ENCODE data around the gene NEURL2. TPM values are rescaled to one million over a fixed set of nuclear protein-coding genes. Genes with fewer than 3 reads are reported as not detected.
"Not testable (repeated sequence)": the region's sequence is repeated elsewhere in the genome, so short reads cannot be mapped to it uniquely, and the experiment has no call there.

NEURL2 gene
- total and polyA plus RNA-seq, 4 donors, result 3.7 to 14.5 (median 5.2) TPM

GRCh38 chr20:45902199-45902701 is 11.2 kb upstream of the NEURL2 start:
- no peaks in the 10 kb centered on the region for H3K27me3 ChIP-seq (ENCODE audit: control insufficient read depth in 4 of 4, insufficient read depth in 4 of 4, low read length in 3 of 4)
- no peaks in the 10 kb centered on the region for H3K4me1 ChIP-seq (ENCODE audit: control insufficient read depth in 4 of 4, insufficient read depth in 4 of 4, low read length in 3 of 4)
- no peak overlapping the region for H3K9ac ChIP-seq (ENCODE audit: low read depth in 1 of 2, low read length in 2 of 2)
- no peak overlapping the region for H3K27ac ChIP-seq (ENCODE audit: low read depth in 1 of 2, low read length in 2 of 2)
- no peak for DNase-seq (ENCODE audit: low spot score)
- peaks cover 7 to 21% (median 10%) of the 10 kb centered on the region in 4 donors for H3K36me3 ChIP-seq (ENCODE audit: control insufficient read depth in 4 of 4, insufficient read depth in 3 of 4, low read depth in 1 of 4, low read length in 3 of 4)
- TF ChIP-seq RXRA (IDR thresholded peaks at IDR 0.05) (no peak), FOXA1 (IDR thresholded peaks at IDR 0.05) (no peak), NR2F2 (IDR thresholded peaks at IDR 0.05) (no peak), HNF4G (IDR thresholded peaks at IDR 0.05) (no peak), TAF1 (conservative IDR thresholded peaks at IDR 0.05) (no peak), GABPA (IDR thresholded peaks at IDR 0.05 in 1 of 2, conservative IDR thresholded peaks at IDR 0.05 in 1 of 2) (no peak)
- no peaks in the 10 kb centered on the region for H3K9me3 ChIP-seq (ENCODE audit: control insufficient read depth in 4 of 4, low read length in 3 of 4)
- 93% methylated on average over 14 of the region's 14 CpGs for WGBS
- no peak overlapping the region for H3K4me3 ChIP-seq (ENCODE audit: low read depth in 1 of 3, low read length in 3 of 3)

GRCh38 chr20:45901332-45901731 is 10.3 kb upstream of the NEURL2 start:
- not testable (repeated sequence) for H3K27me3 ChIP-seq (ENCODE audit: control insufficient read depth in 4 of 4, insufficient read depth in 4 of 4, low read length in 3 of 4); H3K9ac ChIP-seq (ENCODE audit: low read depth in 1 of 2, low read length in 2 of 2); H3K9me3 ChIP-seq (ENCODE audit: control insufficient read depth in 4 of 4, low read length in 3 of 4); H3K4me3 ChIP-seq (ENCODE audit: low read depth in 1 of 3, low read length in 3 of 3); DNase-seq (ENCODE audit: low spot score); H3K4me1 ChIP-seq (ENCODE audit: control insufficient read depth in 4 of 4, insufficient read depth in 4 of 4, low read length in 3 of 4); H3K27ac ChIP-seq (ENCODE audit: low read depth in 1 of 2, low read length in 2 of 2)
- 75% methylated on average over 6 of the region's 6 CpGs for WGBS
- H3K36me3 ChIP-seq (ENCODE audit: control insufficient read depth in 4 of 4, insufficient read depth in 3 of 4, low read depth in 1 of 4, low read length in 3 of 4), result peaks cover 10 to 28% (median 13%) of the 10 kb centered on the region in 4 donors

DNA sequence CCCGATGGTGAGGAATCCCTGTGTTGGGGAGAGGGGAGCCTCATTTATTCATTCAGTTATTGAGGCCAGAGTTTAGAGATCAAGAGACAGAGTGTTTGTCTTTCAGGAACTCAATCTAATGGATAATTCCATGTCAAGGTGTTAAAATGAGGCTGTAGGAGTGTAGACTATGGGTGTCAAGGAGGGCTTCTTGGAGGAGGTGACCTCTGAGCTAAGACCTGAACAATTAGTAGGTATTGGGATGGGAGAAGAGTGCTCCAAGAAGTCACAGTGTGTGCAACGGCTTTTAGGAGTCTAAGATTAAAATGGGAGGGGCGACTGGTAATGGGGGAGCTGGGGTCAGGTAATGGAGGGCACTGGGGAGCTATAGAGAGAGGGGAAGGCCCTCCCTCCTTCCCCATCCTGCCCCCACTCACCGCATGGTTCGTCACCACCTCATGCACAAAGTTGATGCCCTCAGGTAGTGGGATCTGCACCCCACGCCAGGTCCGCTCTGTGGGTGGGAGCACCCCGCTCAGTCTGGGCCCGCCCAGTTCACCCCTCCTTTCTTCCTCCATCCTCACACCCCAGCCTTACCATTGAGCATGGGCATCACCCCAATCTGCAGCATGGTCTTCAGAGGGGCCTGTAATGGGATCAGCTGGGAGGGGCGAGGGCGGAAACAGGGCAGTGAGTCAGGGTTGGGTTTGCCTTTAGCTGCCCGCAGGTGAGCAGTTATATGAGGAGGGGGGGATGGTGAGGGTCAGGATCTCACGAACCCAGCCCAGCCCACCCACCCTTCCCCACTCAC is 8.2 kb upstream of the NEURL2 start:
- Histone ChIP-seq H3K4me3 (ENCODE audit: low read depth in 1 of 3, low read length in 3 of 3) (no peak overlapping the region), H3K4me1 (ENCODE audit: control insufficient read depth in 4 of 4, insufficient read depth in 4 of 4, low read length in 3 of 4) (no peaks in the 10 kb centered on the region), H3K36me3 (ENCODE audit: control insufficient read depth in 4 of 4, insufficient read depth in 3 of 4, low read depth in 1 of 4, low read length in 3 of 4) (peaks cover 15 to 42% (median 18%) of the 10 kb centered on the region in 4 donors), H3K9ac (ENCODE audit: low read depth in 1 of 2, low read length in 2 of 2) (no peak overlapping the region), H3K27ac (ENCODE audit: low read depth in 1 of 2, low read length in 2 of 2) (no peak overlapping the region), H3K27me3 (ENCODE audit: control insufficient read depth in 4 of 4, insufficient read depth in 4 of 4, low read length in 3 of 4) (no peaks in the 10 kb centered on the region), H3K9me3 (ENCODE audit: control insufficient read depth in 4 of 4, low read length in 3 of 4) (no peaks in the 10 kb centered on the region)
- TF ChIP-seq HNF4A (conservative IDR thresholded peaks at IDR 0.05), result no peak
- TF ChIP-seq, protein P1, sequence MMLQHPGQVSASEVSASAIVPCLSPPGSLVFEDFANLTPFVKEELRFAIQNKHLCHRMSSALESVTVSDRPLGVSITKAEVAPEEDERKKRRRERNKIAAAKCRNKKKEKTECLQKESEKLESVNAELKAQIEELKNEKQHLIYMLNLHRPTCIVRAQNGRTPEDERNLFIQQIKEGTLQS (IDR thresholded peaks at IDR 0.05), result no peak
- no peak for TF ChIP-seq EGR1 (IDR thresholded peaks at IDR 0.05; ENCODE audit: low read depth in 2 of 2)
- no peak for TF ChIP-seq FOXA1 (IDR thresholded peaks at IDR 0.05)
- no peak for TF ChIP-seq CTCF (IDR thresholded peaks at IDR 0.05; ENCODE audit: low read depth, low read length, missing input control)
- no peak for TF ChIP-seq JUND (IDR thresholded peaks at IDR 0.05)
- TF ChIP-seq ZBTB33 (IDR thresholded peaks at IDR 0.05), result no peak
- TF ChIP-seq REST (IDR thresholded peaks at IDR 0.05), result no peak
- no peak for TF ChIP-seq RAD21 (IDR thresholded peaks at IDR 0.05)
- 90% methylated on average over 13 of the region's 13 CpGs for WGBS
- no peak for DNase-seq (ENCODE audit: low spot score)
